ENCODE measurements around the gene IL27RA. TPM values are rescaled to one million over a fixed set of nuclear protein-coding genes. Genes with fewer than 3 reads are reported as not detected.

The IL27RA gene
- total RNA-seq, 2 donors from 2014 or later, result 3.5 to 3.7 TPM

GRCh38 chr19:13990085-13990484, 41.5 kb upstream of the IL27RA start:
- H3K4me1 ChIP-seq, result peaks cover 0 to 32% of the 10 kb centered on the region in 2 donors
- no peak overlapping the region for H3K27ac ChIP-seq
- peaks cover 10% of the 10 kb centered on the region for H3K36me3 ChIP-seq
- no peaks in the 10 kb centered on the region for H3K27me3 ChIP-seq
- no peaks in the 10 kb centered on the region for H3K9me3 ChIP-seq
- H3K4me3 ChIP-seq, result no peak overlapping the region
- no peak for TF ChIP-seq CTCF (IDR thresholded peaks at IDR 0.05)
- DNase-seq (ENCODE audit: low spot score), result no peak

GRCh38 chr19:13992025-13992424, 39.5 kb upstream of the IL27RA start:
- DNase-seq (ENCODE audit: low spot score), result no peak
- TF ChIP-seq CTCF (IDR thresholded peaks at IDR 0.05), result no peak
- Histone ChIP-seq H3K36me3 (peaks cover 10% of the 10 kb centered on the region), H3K4me1 (peaks cover 0 to 19% of the 10 kb centered on the region in 2 donors), H3K27me3 (no peaks in the 10 kb centered on the region), H3K27ac (no peak overlapping the region), H3K9me3 (no peaks in the 10 kb centered on the region), H3K4me3 (no peak overlapping the region)

DNA sequence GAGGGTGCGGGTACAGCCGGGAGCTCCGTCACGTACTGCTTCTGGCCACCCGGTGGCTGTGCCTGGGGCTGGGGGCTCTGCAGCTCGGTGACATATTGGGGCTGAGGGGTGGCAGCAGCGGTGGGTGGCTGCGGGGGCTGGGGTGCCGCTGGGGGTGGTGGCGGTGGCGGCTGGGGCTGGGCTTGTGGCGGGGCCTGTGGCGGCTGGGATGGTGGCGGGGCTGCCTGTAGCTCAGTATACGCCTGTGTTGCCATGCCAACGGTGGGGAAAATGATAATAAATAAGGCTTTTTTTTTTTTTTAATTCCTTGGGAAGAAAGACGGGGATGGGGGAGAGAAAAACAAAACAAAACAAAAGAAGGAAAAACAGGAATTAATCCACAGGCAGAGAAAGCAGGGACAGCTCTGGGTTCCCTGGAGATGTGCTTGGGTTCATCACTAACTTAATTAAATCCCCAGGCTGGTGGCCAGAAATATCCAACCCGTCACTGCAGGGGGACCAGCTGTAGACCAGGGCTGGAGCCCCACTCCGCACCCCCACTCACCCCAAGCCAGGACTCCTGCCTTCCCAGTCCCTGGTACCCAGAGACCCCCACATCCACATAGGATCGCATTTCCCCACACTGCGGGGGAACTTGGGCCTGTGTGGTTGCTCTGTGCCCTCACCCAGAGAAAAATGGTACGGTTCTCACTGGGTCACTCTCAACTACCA, 37.8 kb upstream of the IL27RA start:
- Histone ChIP-seq H3K27ac (no peak overlapping the region), H3K27me3 (no peaks in the 10 kb centered on the region), H3K4me1 (peaks cover 0 to 8% of the 10 kb centered on the region in 2 donors), H3K4me3 (no peak overlapping the region), H3K9me3 (peaks cover 0 to 4% of the 10 kb centered on the region in 2 donors), H3K36me3 (peaks cover 10% of the 10 kb centered on the region)
- TF ChIP-seq CTCF (IDR thresholded peaks at IDR 0.05), result no peak
- DNase-seq (ENCODE audit: low spot score), result no peak

DNA sequence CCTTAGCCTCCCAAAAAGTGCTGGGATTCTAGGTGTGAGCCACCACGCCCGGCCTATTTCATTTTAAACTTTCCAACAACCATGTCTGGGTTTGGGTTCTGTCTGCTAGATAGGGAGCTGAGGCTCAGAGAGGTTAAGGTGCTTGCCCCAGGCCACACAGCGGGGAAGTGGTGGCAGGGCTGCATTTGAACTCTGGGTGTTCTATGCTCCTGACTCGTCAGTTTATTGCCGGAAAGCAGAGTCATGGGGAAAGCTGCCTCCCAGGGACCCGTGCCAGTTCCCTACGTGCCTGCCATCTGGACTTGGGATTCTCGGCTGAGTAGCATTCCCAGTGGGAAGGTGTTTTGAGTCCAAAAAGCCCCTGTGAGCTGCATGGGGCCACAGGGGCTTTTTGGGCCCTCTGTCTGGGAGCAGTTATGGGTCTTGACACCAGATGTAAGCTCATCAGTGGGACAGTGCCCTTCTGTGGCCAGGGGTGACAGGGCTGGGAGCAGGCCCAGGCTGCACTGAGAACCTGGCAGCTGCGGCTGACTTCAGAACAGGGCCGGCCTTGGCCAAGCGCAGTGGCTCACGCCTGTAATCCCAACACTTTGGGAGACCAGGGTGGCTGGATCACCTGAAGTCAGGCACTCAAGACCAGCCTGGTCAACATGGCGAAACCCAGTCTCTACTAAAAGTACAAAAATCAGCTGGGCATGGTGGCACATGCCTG, 36.4 kb upstream of the IL27RA start:
- Histone ChIP-seq H3K27ac (peak overlapping the region; percentile 61 to 67), H3K27me3 (no peaks in the 10 kb centered on the region), H3K36me3 (peaks cover 10% of the 10 kb centered on the region), H3K9me3 (peaks cover 0 to 10% of the 10 kb centered on the region in 2 donors), H3K4me1 (peaks cover 0 to 8% of the 10 kb centered on the region in 2 donors), H3K4me3 (no peak overlapping the region)
- no peak for DNase-seq (ENCODE audit: low spot score)
- no peak for TF ChIP-seq CTCF (IDR thresholded peaks at IDR 0.05)

DNA sequence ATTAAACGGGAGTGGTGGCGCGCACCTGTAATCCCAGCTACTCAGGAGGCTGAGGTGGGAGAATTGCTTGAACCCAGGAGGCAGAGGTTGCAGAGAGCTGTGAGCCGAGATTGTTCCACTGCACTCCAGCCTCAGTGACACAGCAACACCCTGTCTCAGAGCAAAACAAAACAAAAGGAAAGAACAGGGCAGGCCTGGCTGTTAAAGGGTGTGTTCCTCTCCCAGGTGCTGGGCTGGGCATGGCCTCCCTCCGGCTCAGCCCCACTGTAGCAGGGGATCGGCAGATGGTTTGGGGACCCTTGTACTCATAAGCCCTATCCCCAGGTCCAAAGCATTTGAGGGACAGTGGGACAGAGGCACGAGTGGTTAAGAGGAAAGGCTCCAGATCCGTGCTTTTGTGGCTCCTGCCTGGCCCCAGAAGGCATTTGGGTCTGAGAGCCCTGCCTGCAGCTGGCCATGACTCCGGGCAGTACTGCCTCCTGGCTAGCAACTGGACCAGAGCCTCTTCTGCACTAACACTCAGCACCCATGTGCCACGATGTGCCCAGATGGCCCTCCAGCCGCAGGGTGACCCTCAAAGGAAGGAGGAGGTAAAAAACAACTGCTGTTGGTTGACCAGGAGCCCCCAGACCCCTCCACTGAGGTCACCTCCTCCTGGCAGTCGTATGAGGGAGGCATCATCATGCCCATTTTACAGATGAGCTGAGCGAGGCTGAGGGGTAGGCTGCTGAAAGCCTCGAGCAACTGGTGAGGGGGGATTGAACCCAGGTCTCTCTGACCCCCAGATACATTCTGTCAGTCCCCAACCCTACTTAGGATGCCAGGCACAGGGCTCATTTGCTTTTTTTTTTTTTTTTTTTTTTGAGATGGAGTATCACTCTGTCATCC, 35.4 kb upstream of the IL27RA start:
- no peak for TF ChIP-seq CTCF (IDR thresholded peaks at IDR 0.05)
- peaks cover 10% of the 10 kb centered on the region for H3K36me3 ChIP-seq
- no peak for DNase-seq (ENCODE audit: low spot score)
- peaks cover 0 to 8% of the 10 kb centered on the region in 2 donors for H3K4me1 ChIP-seq
- H3K4me3 ChIP-seq, result no peak overlapping the region
- peak overlapping the region; percentile 61 to 67 for H3K27ac ChIP-seq
- no peaks in the 10 kb centered on the region for H3K27me3 ChIP-seq
- H3K9me3 ChIP-seq, result peaks cover 0 to 10% of the 10 kb centered on the region in 2 donors

All from right atrium auricular region (tissue), 2 donors.